ENCODE data around the gene RNF39. TPM values are rescaled to one million over a fixed set of nuclear protein-coding genes. Genes with fewer than 3 reads are reported as not detected.

RNF39 gene
- total RNA-seq, 2 donors from 2014 or later, result not detected

- H3K4me3 ChIP-seq, result no peak overlapping the region
- H3K9me3 ChIP-seq, result no peaks in the 10 kb centered on the region
- no peak for ATAC-seq (ENCODE audit: insufficient number of reproducible peaks, low FRiP score, low read depth)
- H3K27me3 ChIP-seq (replicated peaks; ENCODE audit: insufficient read depth), result no peaks in the 10 kb centered on the region
- TF ChIP-seq CTCF (IDR thresholded peaks at IDR 0.05), result no peak
- no peak overlapping the region for H3K27ac ChIP-seq
- no peaks in the 10 kb centered on the region for H3K36me3 ChIP-seq
- H3K4me1 ChIP-seq (ENCODE audit: control insufficient read depth in 1 of 2, low read depth in 2 of 2), result no peaks in the 10 kb centered on the region
- DNase-seq (ENCODE audit: low spot score), result no peak
Measured at GRCh38 chr6:30113841-30114240, 38.3 kb upstream of the RNF39 start.

- no peak for TF ChIP-seq CTCF (IDR thresholded peaks at IDR 0.05)
- no peak for DNase-seq (ENCODE audit: low spot score)
- Histone ChIP-seq H3K27me3 (replicated peaks; ENCODE audit: insufficient read depth) (no peaks in the 10 kb centered on the region), H3K36me3 (no peaks in the 10 kb centered on the region), H3K4me1 (ENCODE audit: control insufficient read depth in 1 of 2, low read depth in 2 of 2) (no peaks in the 10 kb centered on the region), H3K9me3 (no peaks in the 10 kb centered on the region), H3K27ac (no peak within 1 kb of the TSS), H3K4me3 (no peak within 1 kb of the TSS)
- no peak for ATAC-seq (ENCODE audit: insufficient number of reproducible peaks, low FRiP score, low read depth)
Measured at GRCh38 chr6:30113003-30113759, 37.6 kb upstream of the RNF39 start, which contains the start of gene TRIM31. TRIM31 (minus strand) TSS chr6:30113090; CDS start chr6:30112805, 285 bp downstream.

GRCh38 chr6:30112402-30112994, 36.9 kb upstream of the RNF39 start:
- Histone ChIP-seq H3K36me3 (no peaks in the 10 kb centered on the region), H3K4me3 (no peak overlapping the region), H3K27ac (no peak overlapping the region), H3K9me3 (no peaks in the 10 kb centered on the region), H3K27me3 (replicated peaks; ENCODE audit: insufficient read depth) (no peaks in the 10 kb centered on the region), H3K4me1 (ENCODE audit: control insufficient read depth in 1 of 2, low read depth in 2 of 2) (no peaks in the 10 kb centered on the region)
- TF ChIP-seq CTCF (IDR thresholded peaks at IDR 0.05), result no peak
- no peak for DNase-seq (ENCODE audit: low spot score)
- no peak for ATAC-seq (ENCODE audit: insufficient number of reproducible peaks, low FRiP score, low read depth)

GRCh38 chr6:30111266-30111856, 35.8 kb upstream of the RNF39 start:
- no peaks in the 10 kb centered on the region for H3K4me1 ChIP-seq (ENCODE audit: control insufficient read depth in 1 of 2, low read depth in 2 of 2)
- H3K4me3 ChIP-seq, result no peak overlapping the region
- H3K27me3 ChIP-seq (replicated peaks; ENCODE audit: insufficient read depth), result no peaks in the 10 kb centered on the region
- H3K9me3 ChIP-seq, result no peaks in the 10 kb centered on the region
- TF ChIP-seq CTCF (IDR thresholded peaks at IDR 0.05), result no peak
- DNase-seq (ENCODE audit: low spot score) (no peak), ATAC-seq (ENCODE audit: insufficient number of reproducible peaks, low FRiP score, low read depth) (no peak)
- no peaks in the 10 kb centered on the region for H3K36me3 ChIP-seq
- no peak overlapping the region for H3K27ac ChIP-seq

GRCh38 chr6:30104661-30105060, 29.1 kb upstream of the RNF39 start:
- peaks cover 8 to 27% of the 10 kb centered on the region in 2 donors for H3K4me1 ChIP-seq (ENCODE audit: control insufficient read depth in 1 of 2, low read depth in 2 of 2)
- no peak for TF ChIP-seq CTCF (IDR thresholded peaks at IDR 0.05)
- no peaks in the 10 kb centered on the region for H3K36me3 ChIP-seq
- peaks cover 14% of the 10 kb centered on the region for H3K27me3 ChIP-seq (replicated peaks; ENCODE audit: insufficient read depth)
- ATAC-seq (ENCODE audit: insufficient number of reproducible peaks, low FRiP score, low read depth) (no peak), DNase-seq (ENCODE audit: low spot score) (no peak)
- H3K27ac ChIP-seq, result no peak overlapping the region
- H3K4me3 ChIP-seq, result no peak overlapping the region
- H3K9me3 ChIP-seq, result no peaks in the 10 kb centered on the region

Measured in thoracic aorta (tissue), 2 donors.